Hepatocyte (in vitro differentiated cells): ENCODE results near the gene MSI2.

Source experiments
- EZH2 ChIP-seq: fragments of 200-600 bp; sonication (generic); IDR thresholded peaks from 2 replicates; pipeline ENCODE4 v1.6.1; 2016; ENCODE audit warnings: antibody characterized with exemption, mild to moderate bottlenecking, borderline replicate concordance
- TF ChIP-seq, protein P1 (sequence below): fragments of 200-600 bp; sonication (generic); IDR thresholded peaks from 2 replicates; pipeline ENCODE4 v1.5.1; 2016; ENCODE audit warnings: antibody characterized with exemption, mild to moderate bottlenecking; ENCODE audit not compliant: poor library complexity

DNA sequence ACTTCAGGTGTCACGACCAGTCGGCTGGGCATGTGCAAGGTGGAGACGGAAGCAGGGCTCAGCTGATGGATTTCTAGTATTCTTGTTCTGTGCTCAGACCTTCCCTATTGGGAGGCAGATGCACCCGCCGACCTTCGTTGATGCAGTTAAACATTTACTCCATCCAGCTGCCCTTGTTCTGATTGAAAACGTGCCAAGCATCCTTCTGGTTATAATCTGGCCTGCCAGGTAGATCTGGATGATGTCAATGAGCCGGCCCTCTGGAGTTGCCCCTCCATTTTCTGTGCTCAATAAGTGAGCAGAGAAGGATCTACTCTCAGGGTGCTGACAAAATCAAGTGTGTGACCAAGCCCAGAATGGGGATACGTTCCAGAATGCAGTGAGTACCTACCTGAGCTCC is 450.4 kb downstream of the MSI2 start:
- TF ChIP-seq, protein P1, sequence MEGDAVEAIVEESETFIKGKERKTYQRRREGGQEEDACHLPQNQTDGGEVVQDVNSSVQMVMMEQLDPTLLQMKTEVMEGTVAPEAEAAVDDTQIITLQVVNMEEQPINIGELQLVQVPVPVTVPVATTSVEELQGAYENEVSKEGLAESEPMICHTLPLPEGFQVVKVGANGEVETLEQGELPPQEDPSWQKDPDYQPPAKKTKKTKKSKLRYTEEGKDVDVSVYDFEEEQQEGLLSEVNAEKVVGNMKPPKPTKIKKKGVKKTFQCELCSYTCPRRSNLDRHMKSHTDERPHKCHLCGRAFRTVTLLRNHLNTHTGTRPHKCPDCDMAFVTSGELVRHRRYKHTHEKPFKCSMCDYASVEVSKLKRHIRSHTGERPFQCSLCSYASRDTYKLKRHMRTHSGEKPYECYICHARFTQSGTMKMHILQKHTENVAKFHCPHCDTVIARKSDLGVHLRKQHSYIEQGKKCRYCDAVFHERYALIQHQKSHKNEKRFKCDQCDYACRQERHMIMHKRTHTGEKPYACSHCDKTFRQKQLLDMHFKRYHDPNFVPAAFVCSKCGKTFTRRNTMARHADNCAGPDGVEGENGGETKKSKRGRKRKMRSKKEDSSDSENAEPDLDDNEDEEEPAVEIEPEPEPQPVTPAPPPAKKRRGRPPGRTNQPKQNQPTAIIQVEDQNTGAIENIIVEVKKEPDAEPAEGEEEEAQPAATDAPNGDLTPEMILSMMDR, result no peak
- TF ChIP-seq EZH2, result no peak
